Tibial nerve (tissue), 4 donors: ENCODE data around the gene ANXA5. TPM values are rescaled to one million over a fixed set of nuclear protein-coding genes. Genes with fewer than 3 reads are reported as not detected.

Experiments used
- DNase-seq, 2 donors: peaks; one replicate each; pipeline ENCODE4 v3.0.0-alpha.2; 2019; ENCODE audit warnings: low spot score in 2 of 2
- H3K27ac ChIP-seq, 4 donors: fragments of 200-600 bp; sonication (generic) in 3 of 4; one replicate each; pipeline ENCODE4 v1.5.1; 2017 to 2019; ENCODE audit warnings: mild to moderate bottlenecking in 1 of 4
- H3K27me3 ChIP-seq, 2 donors: fragments of 200-600 bp; sonication (generic) in 1 of 2; one replicate each; pipeline versions ENCODE4 v1.5.1 to v1.6.0; 2017 to 2019
- H3K36me3 ChIP-seq, 3 donors: fragments of 200-600 bp; sonication (generic); one replicate each; pipeline ENCODE4 v1.5.1; 2018 to 2019
- H3K4me1 ChIP-seq, 4 donors: fragments of 200-600 bp; sonication (generic) in 3 of 4; one replicate each; pipeline ENCODE4 v1.5.1; 2017 to 2019
- H3K4me3 ChIP-seq, 4 donors: fragments of 200-600 bp; sonication (generic) in 3 of 4; one replicate each; pipeline ENCODE4 v1.5.1; 2017 to 2019; ENCODE audit warnings: mild to moderate bottlenecking in 1 of 4, moderate library complexity in 1 of 4
- H3K9me3 ChIP-seq, 4 donors: fragments of 200-600 bp; sonication (generic) in 3 of 4; one replicate each; pipeline ENCODE4 v1.5.1; 2017 to 2019
- EP300 ChIP-seq, 2 donors: sonication (generic); formaldehyde crosslinking; IDR thresholded peaks; one replicate each; pipeline ENCODE4 v1.6.1; 2017; ENCODE audit warnings: antibody characterized with exemption in 2 of 2, mild to moderate bottlenecking in 1 of 2
- POLR2A ChIP-seq, 2 donors: fragments of 450-650 bp; IDR thresholded peaks; one replicate each; pipeline ENCODE4 v1.6.1; 2017; ENCODE audit warnings: antibody characterized with exemption in 2 of 2, mild to moderate bottlenecking in 2 of 2, moderate library complexity in 2 of 2
- WGBS, 2 donors: methylation state at CpG; one replicate each; pipeline ENCODE4 v1.1.5; 2018; 5-methylcytosine and 5-hydroxymethylcytosine counted together
- total RNA-seq, 4 donors: library from RNA; depleted of rRNA; stranded (reverse); fragments of >200 nt; gene quantifications; one replicate each; pipeline ENCODE4 v1.1.0, GENCODE V29; 2016
- TF ChIP-seq, protein P1 (sequence below), 5 experiments: fragments of 200-600 bp in 3 of 5; fragments of 450-650 bp in 2 of 5; sonication (generic) in 3 of 5; IDR thresholded peaks; one replicate each; pipeline ENCODE4 v1.5.1; 2016 to 2019; ENCODE audit warnings: antibody characterized with exemption in 5 of 5, mild to moderate bottlenecking in 3 of 5, moderate library complexity in 2 of 5

Gene ANXA5
- total RNA-seq, 4 donors from 2014 or later, result 137 to 276 (median 267) TPM

DNA sequence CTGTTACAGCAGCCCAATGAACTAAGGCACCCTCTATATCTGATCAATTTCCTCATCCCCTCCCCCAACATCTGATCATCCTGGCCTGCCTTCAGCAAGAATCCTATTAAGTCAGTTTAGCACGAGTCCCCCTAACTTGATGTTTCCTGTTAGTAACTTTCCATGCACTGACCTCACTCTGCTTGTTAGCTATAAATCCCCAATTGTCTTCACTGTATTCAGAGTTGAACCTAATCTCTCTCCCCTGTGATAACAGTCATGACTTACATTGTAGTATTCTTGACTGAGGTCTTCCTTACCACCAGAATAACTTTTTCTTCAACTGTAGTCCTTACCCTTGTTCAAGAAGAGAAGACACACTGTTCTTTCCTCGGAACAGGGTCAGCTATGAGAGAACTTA is 8.5 kb downstream of the ANXA5 start:
- Histone ChIP-seq H3K27me3 (no peaks in the 10 kb centered on the region), H3K27ac (peak overlapping the region in 1 of 4 donors; percentile 11), H3K4me3 (no peak overlapping the region), H3K9me3 (no peaks in the 10 kb centered on the region), H3K36me3 (peaks cover 0 to 45% (median 4%) of the 10 kb centered on the region in 3 donors), H3K4me1 (peaks cover 2 to 71% (median 28%) of the 10 kb centered on the region in 4 donors)
- TF ChIP-seq EP300 (IDR thresholded peaks at IDR 0.05), result no peak
- TF ChIP-seq POLR2A (IDR thresholded peaks at IDR 0.05), result no peak
- TF ChIP-seq, protein P1, sequence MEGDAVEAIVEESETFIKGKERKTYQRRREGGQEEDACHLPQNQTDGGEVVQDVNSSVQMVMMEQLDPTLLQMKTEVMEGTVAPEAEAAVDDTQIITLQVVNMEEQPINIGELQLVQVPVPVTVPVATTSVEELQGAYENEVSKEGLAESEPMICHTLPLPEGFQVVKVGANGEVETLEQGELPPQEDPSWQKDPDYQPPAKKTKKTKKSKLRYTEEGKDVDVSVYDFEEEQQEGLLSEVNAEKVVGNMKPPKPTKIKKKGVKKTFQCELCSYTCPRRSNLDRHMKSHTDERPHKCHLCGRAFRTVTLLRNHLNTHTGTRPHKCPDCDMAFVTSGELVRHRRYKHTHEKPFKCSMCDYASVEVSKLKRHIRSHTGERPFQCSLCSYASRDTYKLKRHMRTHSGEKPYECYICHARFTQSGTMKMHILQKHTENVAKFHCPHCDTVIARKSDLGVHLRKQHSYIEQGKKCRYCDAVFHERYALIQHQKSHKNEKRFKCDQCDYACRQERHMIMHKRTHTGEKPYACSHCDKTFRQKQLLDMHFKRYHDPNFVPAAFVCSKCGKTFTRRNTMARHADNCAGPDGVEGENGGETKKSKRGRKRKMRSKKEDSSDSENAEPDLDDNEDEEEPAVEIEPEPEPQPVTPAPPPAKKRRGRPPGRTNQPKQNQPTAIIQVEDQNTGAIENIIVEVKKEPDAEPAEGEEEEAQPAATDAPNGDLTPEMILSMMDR (IDR thresholded peaks at IDR 0.05), result no peak
- no peak for DNase-seq
- 59 to 63% methylated on average over 2 of the region's 2 CpGs for WGBS, 2 donors

- no peak overlapping the region for H3K4me3 ChIP-seq
- H3K9me3 ChIP-seq, result no peaks in the 10 kb centered on the region
- H3K27ac ChIP-seq, result no peak overlapping the region
- TF ChIP-seq POLR2A (IDR thresholded peaks at IDR 0.05) (no peak), EP300 (IDR thresholded peaks at IDR 0.05) (no peak)
- TF ChIP-seq, protein P1 (IDR thresholded peaks at IDR 0.05), result no peak
- peaks cover 0 to 51% (median 20%) of the 10 kb centered on the region in 4 donors for H3K4me1 ChIP-seq
- H3K36me3 ChIP-seq, result peaks cover under 1 to 63% (median 4%) of the 10 kb centered on the region in 3 donors
- 77 to 84% methylated on average over 6 of the region's 6 CpGs for WGBS, 2 donors
- no peak for DNase-seq
- no peaks in the 10 kb centered on the region for H3K27me3 ChIP-seq
Measured at GRCh38 chr4:121686255-121686654, 10.5 kb downstream of the ANXA5 start.

DNA sequence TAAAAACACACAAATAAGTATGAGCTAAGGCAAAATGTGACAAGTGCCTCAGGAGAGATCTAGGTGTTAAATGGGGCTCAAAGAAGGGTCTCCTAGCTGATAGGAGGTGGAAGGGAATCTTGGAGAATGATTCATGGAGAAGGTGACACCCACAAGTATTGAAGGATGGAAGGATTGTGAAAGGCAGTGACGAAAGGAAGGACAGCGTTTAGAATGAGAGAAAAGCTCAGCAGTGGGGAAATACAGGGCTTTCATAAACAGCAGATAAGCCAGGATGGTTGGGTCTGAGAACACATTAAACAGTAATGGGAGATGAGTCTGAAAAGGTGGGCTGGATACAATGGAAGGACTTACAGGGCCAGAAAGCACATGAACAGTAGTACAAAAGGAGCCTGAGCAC is 11.5 kb downstream of the ANXA5 start:
- H3K9me3 ChIP-seq, result no peaks in the 10 kb centered on the region
- DNase-seq, result no peak
- peaks cover 4 to 73% (median 10%) of the 10 kb centered on the region in 3 donors for H3K36me3 ChIP-seq
- H3K4me1 ChIP-seq, result peaks cover 0 to 41% (median 13%) of the 10 kb centered on the region in 4 donors
- TF ChIP-seq EP300 (IDR thresholded peaks at IDR 0.05) (no peak), POLR2A (IDR thresholded peaks at IDR 0.05) (no peak)
- TF ChIP-seq, protein P1 (IDR thresholded peaks at IDR 0.05), result no peak
- no peaks in the 10 kb centered on the region for H3K27me3 ChIP-seq
- H3K4me3 ChIP-seq, result no peak overlapping the region
- no peak overlapping the region for H3K27ac ChIP-seq
- 86 to 97% methylated on average over 2 of the region's 2 CpGs for WGBS, 2 donors

- 70 to 81% methylated on average over 8 of the region's 8 CpGs for WGBS, 2 donors
- Histone ChIP-seq H3K4me3 (no peak overlapping the region), H3K4me1 (peaks cover 0 to 34% (median 9%) of the 10 kb centered on the region in 4 donors), H3K36me3 (peaks cover 4 to 80% (median 11%) of the 10 kb centered on the region in 3 donors), H3K9me3 (no peaks in the 10 kb centered on the region), H3K27me3 (no peaks in the 10 kb centered on the region), H3K27ac (no peak overlapping the region)
- no peak for DNase-seq
- TF ChIP-seq POLR2A (IDR thresholded peaks at IDR 0.05) (no peak), EP300 (IDR thresholded peaks at IDR 0.05) (no peak)
- TF ChIP-seq, protein P1 (IDR thresholded peaks at IDR 0.05), result no peak
Measured at GRCh38 chr4:121684561-121684960, 12.2 kb downstream of the ANXA5 start.

DNA sequence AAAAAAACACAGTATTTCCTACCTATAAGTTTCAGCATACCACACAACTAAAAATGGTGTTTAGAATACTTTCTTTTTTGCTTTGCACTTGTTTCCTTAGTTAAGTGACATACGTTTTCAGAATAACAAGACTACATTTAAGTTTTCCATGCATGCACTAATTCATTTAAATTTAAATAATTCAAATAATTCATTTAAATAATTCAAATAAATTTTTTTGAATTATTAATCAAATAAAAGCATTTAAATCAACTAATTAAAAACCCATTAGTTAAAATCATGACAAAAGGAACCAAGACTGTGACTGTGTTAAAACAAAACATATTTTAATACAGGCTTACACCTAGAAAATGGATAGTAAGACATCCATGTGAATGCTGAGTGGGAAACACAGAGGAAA is 12.8 kb downstream of the ANXA5 start:
- H3K9me3 ChIP-seq, result no peaks in the 10 kb centered on the region
- no peak for DNase-seq
- no peaks in the 10 kb centered on the region for H3K27me3 ChIP-seq
- no peak overlapping the region for H3K27ac ChIP-seq
- H3K4me1 ChIP-seq, result peaks cover 0 to 29% (median 7%) of the 10 kb centered on the region in 4 donors
- TF ChIP-seq EP300 (IDR thresholded peaks at IDR 0.05), result no peak
- TF ChIP-seq, protein P1 (IDR thresholded peaks at IDR 0.05), result no peak
- no peak for TF ChIP-seq POLR2A (IDR thresholded peaks at IDR 0.05)
- WGBS, 2 donors, result 79 to 90% methylated on average over 1 of the region's 1 CpG
- peaks cover 4 to 86% (median 11%) of the 10 kb centered on the region in 3 donors for H3K36me3 ChIP-seq
- no peak overlapping the region for H3K4me3 ChIP-seq
